ENCODE results near the gene EPAS1. TPM values are rescaled to one million over a fixed set of nuclear protein-coding genes. Genes with fewer than 3 reads are reported as not detected.

EPAS1 gene
- total RNA-seq, 1 donor from 2014 or later = 5.1 TPM

DNA sequence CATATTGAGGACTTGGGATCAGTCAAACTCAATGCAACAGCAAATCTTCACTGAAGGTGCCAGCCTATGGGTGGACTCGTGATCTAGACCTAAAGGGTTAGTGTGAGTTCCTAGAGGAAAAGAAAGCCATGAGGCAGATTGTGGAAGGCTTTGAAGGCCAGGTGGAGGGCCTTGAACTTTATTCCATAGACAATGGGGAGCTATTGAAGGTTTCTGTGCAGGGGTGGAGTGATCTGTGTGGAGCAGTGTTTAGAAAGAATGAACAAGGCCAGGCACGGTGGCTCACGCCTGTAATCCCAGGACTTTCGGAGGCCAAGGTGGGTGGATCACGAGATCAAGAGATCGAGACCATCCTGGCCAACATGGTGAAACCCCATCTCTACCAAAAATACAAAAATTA, 61.5 kb downstream of the EPAS1 start:
- Mint-ChIP-seq H3K36me3 (ENCODE audit: insufficient read depth) (no peaks in the 10 kb centered on the region), H3K4me1 (ENCODE audit: low read depth) (no peaks in the 10 kb centered on the region), H3K27ac (no peak overlapping the region), H3K27me3 (peaks cover 15% of the 10 kb centered on the region), H3K4me3 (ENCODE audit: low read depth) (no peak overlapping the region), H3K9me3 (ENCODE audit: low read depth) (no peaks in the 10 kb centered on the region)
- DNase-seq (ENCODE audit: low spot score, unreplicated experiment) = no peak
- TF ChIP-seq, protein P1, sequence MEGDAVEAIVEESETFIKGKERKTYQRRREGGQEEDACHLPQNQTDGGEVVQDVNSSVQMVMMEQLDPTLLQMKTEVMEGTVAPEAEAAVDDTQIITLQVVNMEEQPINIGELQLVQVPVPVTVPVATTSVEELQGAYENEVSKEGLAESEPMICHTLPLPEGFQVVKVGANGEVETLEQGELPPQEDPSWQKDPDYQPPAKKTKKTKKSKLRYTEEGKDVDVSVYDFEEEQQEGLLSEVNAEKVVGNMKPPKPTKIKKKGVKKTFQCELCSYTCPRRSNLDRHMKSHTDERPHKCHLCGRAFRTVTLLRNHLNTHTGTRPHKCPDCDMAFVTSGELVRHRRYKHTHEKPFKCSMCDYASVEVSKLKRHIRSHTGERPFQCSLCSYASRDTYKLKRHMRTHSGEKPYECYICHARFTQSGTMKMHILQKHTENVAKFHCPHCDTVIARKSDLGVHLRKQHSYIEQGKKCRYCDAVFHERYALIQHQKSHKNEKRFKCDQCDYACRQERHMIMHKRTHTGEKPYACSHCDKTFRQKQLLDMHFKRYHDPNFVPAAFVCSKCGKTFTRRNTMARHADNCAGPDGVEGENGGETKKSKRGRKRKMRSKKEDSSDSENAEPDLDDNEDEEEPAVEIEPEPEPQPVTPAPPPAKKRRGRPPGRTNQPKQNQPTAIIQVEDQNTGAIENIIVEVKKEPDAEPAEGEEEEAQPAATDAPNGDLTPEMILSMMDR (IDR thresholded peaks at IDR 0.05; ENCODE audit: unreplicated experiment) = no peak

DNA sequence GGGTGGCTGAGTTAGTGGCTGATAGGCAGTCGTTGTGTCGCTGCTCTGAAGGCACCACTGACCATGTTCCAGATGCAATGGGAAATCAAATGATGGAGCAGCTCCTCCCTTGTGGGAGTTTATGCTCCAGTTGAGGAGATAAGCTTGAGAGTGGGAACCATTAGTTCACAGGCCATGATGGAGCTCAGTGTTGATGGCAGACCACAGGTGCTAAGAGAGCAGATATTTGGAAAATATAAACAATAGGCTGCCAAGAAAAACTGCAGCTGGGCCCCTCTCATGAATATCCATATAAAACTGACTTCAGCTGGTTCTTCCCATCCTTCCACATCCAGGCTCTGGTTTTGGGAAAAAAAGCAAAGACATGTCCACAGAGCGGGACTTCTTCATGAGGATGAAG, 63.1 kb downstream of the EPAS1 start:
- Mint-ChIP-seq H3K4me3 (ENCODE audit: low read depth) (no peak overlapping the region), H3K4me1 (ENCODE audit: low read depth) (no peaks in the 10 kb centered on the region), H3K27ac (no peak overlapping the region), H3K36me3 (ENCODE audit: insufficient read depth) (no peaks in the 10 kb centered on the region), H3K27me3 (peaks cover 10% of the 10 kb centered on the region), H3K9me3 (ENCODE audit: low read depth) (no peaks in the 10 kb centered on the region)
- no peak for DNase-seq (ENCODE audit: low spot score, unreplicated experiment)
- TF ChIP-seq, protein P1 (IDR thresholded peaks at IDR 0.05; ENCODE audit: unreplicated experiment) = no peak

DNA sequence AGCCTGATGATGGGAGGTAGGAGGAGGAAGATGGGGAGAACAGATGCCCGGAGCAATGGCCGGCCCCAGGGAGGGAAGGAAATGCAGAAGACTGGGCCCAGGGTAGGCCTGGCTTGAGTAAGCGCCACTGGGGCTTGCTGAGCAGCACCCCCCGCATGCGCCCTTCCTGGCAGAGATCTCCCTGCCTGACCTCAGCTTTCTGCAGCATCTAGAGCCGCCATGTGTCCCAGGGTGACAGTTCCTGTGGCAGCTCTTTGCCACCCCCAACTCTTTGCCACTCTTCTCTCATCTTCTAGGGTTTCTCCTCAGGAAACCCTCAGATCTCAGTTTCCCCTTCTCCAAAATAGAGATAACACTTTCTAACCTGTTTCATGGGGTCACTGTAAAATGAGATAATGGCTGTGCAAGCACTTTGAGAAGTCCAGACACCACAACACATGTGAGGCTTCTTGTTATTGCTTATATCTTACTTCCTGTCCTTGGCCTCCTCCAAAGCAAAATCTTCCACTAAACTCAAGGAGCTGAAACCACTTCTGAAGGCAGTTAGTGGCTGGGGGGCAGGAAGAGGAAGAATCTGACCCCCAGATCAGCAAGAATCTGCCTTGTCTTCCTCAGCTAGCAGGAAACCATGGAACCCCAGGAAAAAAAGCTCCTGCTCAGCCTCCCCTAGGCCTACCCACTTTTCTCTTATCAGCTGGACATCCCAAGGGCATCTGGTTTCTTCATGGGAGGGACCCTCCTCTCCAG, 64.9 kb downstream of the EPAS1 start:
- TF ChIP-seq, protein P1 (IDR thresholded peaks at IDR 0.05; ENCODE audit: unreplicated experiment) = no peak

DNA sequence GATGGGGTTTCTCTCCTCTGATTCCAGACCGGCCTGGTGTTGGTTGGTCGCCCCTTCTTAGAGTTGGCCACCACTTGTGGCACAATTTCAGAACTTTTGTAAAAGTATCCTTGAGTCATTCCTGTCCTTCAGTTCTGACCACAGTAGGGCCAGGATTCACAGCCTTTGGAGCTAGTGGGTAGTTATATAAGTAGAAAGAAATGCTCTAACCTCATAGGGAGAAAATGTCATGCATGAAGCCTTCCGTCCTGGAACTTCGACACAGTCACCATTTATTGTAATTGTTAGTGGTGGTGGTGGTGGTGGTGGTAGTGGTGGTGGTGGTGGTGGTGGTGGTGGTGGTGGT, 65.4 kb downstream of the EPAS1 start:
- Mint-ChIP-seq H3K36me3 (ENCODE audit: insufficient read depth) (no peaks in the 10 kb centered on the region), H3K9me3 (ENCODE audit: low read depth) (no peaks in the 10 kb centered on the region), H3K4me1 (ENCODE audit: low read depth) (peaks cover 2% of the 10 kb centered on the region), H3K27ac (no peak overlapping the region), H3K27me3 (peaks cover 13% of the 10 kb centered on the region), H3K4me3 (ENCODE audit: low read depth) (no peak overlapping the region)
- no peak for DNase-seq (ENCODE audit: low spot score, unreplicated experiment)
- TF ChIP-seq, protein P1 (IDR thresholded peaks at IDR 0.05; ENCODE audit: unreplicated experiment) = no peak

More for the DNA sequence above, 64.9 kb downstream of the EPAS1 start:
- Mint-ChIP-seq H3K9me3 (ENCODE audit: low read depth) (no peaks in the 10 kb centered on the region), H3K4me3 (ENCODE audit: low read depth) (no peak overlapping the region), H3K27me3 (peaks cover 16% of the 10 kb centered on the region), H3K36me3 (ENCODE audit: insufficient read depth) (no peaks in the 10 kb centered on the region), H3K4me1 (ENCODE audit: low read depth) (peaks cover 2% of the 10 kb centered on the region), H3K27ac (no peak overlapping the region)
- no peak for DNase-seq (ENCODE audit: low spot score, unreplicated experiment)

DNA sequence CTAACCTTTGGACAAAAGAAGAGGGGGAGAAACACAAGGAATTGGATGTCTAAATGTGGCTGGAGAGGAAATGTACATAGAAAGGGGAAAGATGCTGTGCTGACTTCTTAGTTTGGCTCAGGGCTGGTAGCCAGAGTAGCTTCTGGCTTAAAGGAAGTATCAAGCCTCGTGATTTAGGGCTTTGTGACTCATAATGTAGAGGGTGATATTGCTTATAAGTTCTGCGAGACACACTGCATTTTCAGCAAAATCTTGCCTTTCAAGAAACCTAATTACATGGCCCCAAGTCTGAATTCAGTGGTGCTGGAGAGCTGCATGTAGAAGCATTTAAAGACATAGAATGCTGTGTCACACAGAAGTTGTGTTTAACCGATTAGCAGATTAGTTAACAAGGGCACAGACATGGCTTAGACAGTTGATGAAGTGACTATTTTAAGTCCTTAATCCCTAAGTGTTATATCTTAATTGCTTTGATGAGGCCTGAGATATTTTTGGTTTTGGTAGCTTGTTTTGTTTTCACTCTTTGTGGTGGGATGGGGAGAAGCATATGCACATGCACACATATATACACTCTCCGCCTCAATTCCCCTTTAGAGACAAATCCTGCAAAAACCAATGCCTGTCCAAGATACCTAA, 66.4 kb downstream of the EPAS1 start:
- TF ChIP-seq, protein P1 (IDR thresholded peaks at IDR 0.05; ENCODE audit: unreplicated experiment) = no peak
- no peak overlapping the region for H3K4me3 Mint-ChIP-seq (ENCODE audit: low read depth)
- peaks cover 10% of the 10 kb centered on the region for H3K4me1 Mint-ChIP-seq (ENCODE audit: low read depth)
- H3K9me3 Mint-ChIP-seq (ENCODE audit: low read depth) = no peaks in the 10 kb centered on the region
- no peaks in the 10 kb centered on the region for H3K36me3 Mint-ChIP-seq (ENCODE audit: insufficient read depth)
- no peak overlapping the region for H3K27ac Mint-ChIP-seq
- peaks cover 16% of the 10 kb centered on the region for H3K27me3 Mint-ChIP-seq
- no peak for DNase-seq (ENCODE audit: low spot score, unreplicated experiment)
